ENCODE data around the gene FAM3C. TPM values are rescaled to one million over a fixed set of nuclear protein-coding genes. Genes with fewer than 3 reads are reported as not detected.

The FAM3C gene
- total and polyA plus RNA-seq, 2 donors (not counting 1 experiment from before 2014, with no cell fraction given), result 38.7 to 75.4 TPM

DNA sequence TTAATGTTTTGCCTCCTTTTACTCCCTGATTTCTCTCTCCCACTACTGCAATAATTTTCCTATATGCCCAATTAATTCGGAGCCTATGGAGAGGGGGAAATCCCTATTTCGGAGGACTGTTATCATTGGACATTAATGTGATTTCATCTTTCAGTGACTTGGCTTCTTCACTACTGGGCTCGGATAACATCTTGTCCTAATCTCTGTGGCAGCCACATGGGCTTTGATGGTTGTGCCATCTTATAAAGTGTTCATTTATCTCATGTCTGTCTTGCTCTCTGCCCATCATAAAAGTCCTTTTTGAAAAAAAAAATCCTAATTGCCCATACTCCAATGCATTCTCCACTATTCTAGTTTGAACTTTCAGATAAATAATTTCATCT, 15.5 kb upstream of the FAM3C start:
- Mint-ChIP-seq H3K4me1 (peaks cover 7% of the 10 kb centered on the region), H3K27me3 (no peaks in the 10 kb centered on the region), H3K4me3 (no peak overlapping the region), H3K9me3 (ENCODE audit: insufficient read depth) (no peaks in the 10 kb centered on the region), H3K27ac (no peak overlapping the region)
- Histone ChIP-seq H3K79me2 (ENCODE audit: control insufficient read depth, insufficient read depth, low read length) (no peaks in the 10 kb centered on the region), H3K4me3 (ENCODE audit: control extremely low read depth in 1 of 5, extremely low read depth in 1 of 5, insufficient read depth in 1 of 5, low read depth in 2 of 5, low read length in 4 of 5) (no peak overlapping the region), H3K4me2 (replicated peaks; ENCODE audit: low read depth, low read length, poor library complexity, severe bottlenecking) (no peak overlapping the region), H3K36me3 (replicated peaks in 1 of 2; ENCODE audit: control extremely low read depth in 1 of 2, control insufficient read depth in 1 of 2, extremely low read depth in 1 of 2, insufficient read depth in 2 of 2, low read length in 1 of 2) (no peaks in the 10 kb centered on the region), H4K20me1 (ENCODE audit: control insufficient read depth, insufficient read depth, low read length, poor library complexity, severe bottlenecking) (no peaks in the 10 kb centered on the region), H3K4me1 (ENCODE audit: control insufficient read depth in 2 of 2, insufficient read depth in 2 of 2, low read length in 2 of 2) (peaks cover 0 to 4% of the 10 kb centered on the region in 2 donors), H3K27ac (ENCODE audit: low read length in 2 of 2) (no peak overlapping the region), H3K9ac (ENCODE audit: low read length) (no peak overlapping the region), H3K9me3 (ENCODE audit: control extremely low read depth in 1 of 3, control insufficient read depth in 2 of 3, insufficient read depth in 1 of 3, low read length in 2 of 3) (no peaks in the 10 kb centered on the region), H3K27me3 (replicated peaks in 1 of 4; ENCODE audit: control extremely low read depth in 1 of 4, control insufficient read depth in 3 of 4, insufficient read depth in 4 of 4, low read length in 3 of 4) (no peaks in the 10 kb centered on the region), H2AFZ (ENCODE audit: insufficient read depth, low read depth, low read length, poor library complexity, severe bottlenecking) (no peak overlapping the region)
- DNase-seq (no peak), ATAC-seq (ENCODE audit: low read depth) (no peak)
- intact Hi-C loops (cut with micrococcal nuclease), result no loop called here
- WGBS (ENCODE audit: insufficient coverage), result 83% methylated on average over 1 of the region's 3 CpGs
- CTCF ChIA-PET, result no interaction called here
- TF ChIP-seq EZH2 (IDR thresholded peaks at IDR 0.05; ENCODE audit: borderline replicate concordance, insufficient read depth, low read depth, low read length, poor library complexity, severe bottlenecking), result no peak
- TF ChIP-seq, protein P1, sequence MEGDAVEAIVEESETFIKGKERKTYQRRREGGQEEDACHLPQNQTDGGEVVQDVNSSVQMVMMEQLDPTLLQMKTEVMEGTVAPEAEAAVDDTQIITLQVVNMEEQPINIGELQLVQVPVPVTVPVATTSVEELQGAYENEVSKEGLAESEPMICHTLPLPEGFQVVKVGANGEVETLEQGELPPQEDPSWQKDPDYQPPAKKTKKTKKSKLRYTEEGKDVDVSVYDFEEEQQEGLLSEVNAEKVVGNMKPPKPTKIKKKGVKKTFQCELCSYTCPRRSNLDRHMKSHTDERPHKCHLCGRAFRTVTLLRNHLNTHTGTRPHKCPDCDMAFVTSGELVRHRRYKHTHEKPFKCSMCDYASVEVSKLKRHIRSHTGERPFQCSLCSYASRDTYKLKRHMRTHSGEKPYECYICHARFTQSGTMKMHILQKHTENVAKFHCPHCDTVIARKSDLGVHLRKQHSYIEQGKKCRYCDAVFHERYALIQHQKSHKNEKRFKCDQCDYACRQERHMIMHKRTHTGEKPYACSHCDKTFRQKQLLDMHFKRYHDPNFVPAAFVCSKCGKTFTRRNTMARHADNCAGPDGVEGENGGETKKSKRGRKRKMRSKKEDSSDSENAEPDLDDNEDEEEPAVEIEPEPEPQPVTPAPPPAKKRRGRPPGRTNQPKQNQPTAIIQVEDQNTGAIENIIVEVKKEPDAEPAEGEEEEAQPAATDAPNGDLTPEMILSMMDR (IDR thresholded peaks at IDR 0.05), result no peak
- POLR2A ChIA-PET, result no interaction called here

DNA sequence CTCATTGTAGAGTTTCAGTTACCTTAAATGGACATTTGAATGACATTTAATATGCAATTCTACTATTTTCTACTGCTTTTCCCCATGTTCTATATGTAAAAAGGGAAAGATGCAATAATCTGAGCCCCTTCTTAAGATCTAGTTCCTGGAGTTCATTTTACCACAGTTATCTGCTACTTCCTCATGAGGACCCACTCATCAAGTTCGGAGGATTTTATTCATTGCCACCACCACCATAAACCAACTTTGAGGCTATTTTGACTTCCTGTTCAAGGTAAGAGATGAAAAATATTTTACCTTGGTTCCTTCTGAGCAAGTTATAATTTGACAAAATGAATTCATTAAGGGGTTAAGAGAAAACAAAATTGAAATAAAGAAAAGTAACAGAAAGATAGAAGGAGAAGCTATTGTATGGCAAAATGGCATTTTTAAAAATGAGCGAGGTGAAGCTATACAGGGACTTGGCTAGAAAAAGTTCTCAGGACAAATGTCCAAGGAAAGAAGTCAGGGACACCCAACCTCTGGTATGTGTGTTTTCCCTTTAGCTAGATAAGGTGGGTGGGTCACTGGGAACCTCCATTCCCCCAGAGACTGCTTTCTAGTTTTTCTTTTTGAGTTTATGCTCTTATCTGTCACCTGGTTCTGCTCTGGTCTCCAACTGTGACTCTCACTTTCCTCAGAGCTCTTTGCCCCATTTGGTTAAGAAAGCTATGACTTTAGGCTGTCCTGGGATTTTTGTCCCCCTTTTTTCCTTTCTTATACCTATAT, 14.9 kb upstream of the FAM3C start:
- H3K4me1 ChIP-seq (ENCODE audit: control insufficient read depth in 2 of 2, insufficient read depth in 2 of 2, low read length in 2 of 2), result peaks cover 0 to 4% of the 10 kb centered on the region in 2 donors
- Mint-ChIP-seq H3K27ac (no peak overlapping the region), H3K27me3 (no peaks in the 10 kb centered on the region), H3K4me3 (no peak overlapping the region), H3K9me3 (ENCODE audit: insufficient read depth) (no peaks in the 10 kb centered on the region), H3K4me1 (peaks cover 7% of the 10 kb centered on the region)
- intact Hi-C loops (cut with micrococcal nuclease), result no loop called here
- no peaks in the 10 kb centered on the region for H4K20me1 ChIP-seq (ENCODE audit: control insufficient read depth, insufficient read depth, low read length, poor library complexity, severe bottlenecking)
- ATAC-seq (ENCODE audit: low read depth) (no peak), DNase-seq (no peak)
- 100% methylated on average over 1 of the region's 2 CpGs for WGBS (ENCODE audit: insufficient coverage)
- no peaks in the 10 kb centered on the region for H3K36me3 ChIP-seq (replicated peaks in 1 of 2; ENCODE audit: control extremely low read depth in 1 of 2, control insufficient read depth in 1 of 2, extremely low read depth in 1 of 2, insufficient read depth in 2 of 2, low read length in 1 of 2)
- POLR2A ChIA-PET, result no interaction called here
- no peak overlapping the region for H3K4me2 ChIP-seq (replicated peaks; ENCODE audit: low read depth, low read length, poor library complexity, severe bottlenecking)
- H3K27ac ChIP-seq (ENCODE audit: low read length in 2 of 2), result no peak overlapping the region
- H2AFZ ChIP-seq (ENCODE audit: insufficient read depth, low read depth, low read length, poor library complexity, severe bottlenecking), result no peak overlapping the region
- no peak overlapping the region for H3K9ac ChIP-seq (ENCODE audit: low read length)
- H3K27me3 ChIP-seq (replicated peaks in 1 of 4; ENCODE audit: control extremely low read depth in 1 of 4, control insufficient read depth in 3 of 4, insufficient read depth in 4 of 4, low read length in 3 of 4), result no peaks in the 10 kb centered on the region
- H3K9me3 ChIP-seq (ENCODE audit: control extremely low read depth in 1 of 3, control insufficient read depth in 2 of 3, insufficient read depth in 1 of 3, low read length in 2 of 3), result no peaks in the 10 kb centered on the region
- no peaks in the 10 kb centered on the region for H3K79me2 ChIP-seq (ENCODE audit: control insufficient read depth, insufficient read depth, low read length)
- no peak for TF ChIP-seq EZH2 (IDR thresholded peaks at IDR 0.05; ENCODE audit: borderline replicate concordance, insufficient read depth, low read depth, low read length, poor library complexity, severe bottlenecking)
- TF ChIP-seq, protein P1 (IDR thresholded peaks at IDR 0.05), result no peak
- CTCF ChIA-PET, result interaction anchor here (0.8 kb wide), 1 partner anchor 11 kb away, joined by 3 read pairs; no protein-coding TSS in a partner anchor
- no peak overlapping the region for H3K4me3 ChIP-seq (ENCODE audit: control extremely low read depth in 1 of 5, extremely low read depth in 1 of 5, insufficient read depth in 1 of 5, low read depth in 2 of 5, low read length in 4 of 5)

All from B cell (primary cell).